Measurements from ENCODE around the gene PLPPR1.

The PLPPR1 gene

GRCh38 chr9:101128623-101129022 lies 100.1 kb downstream of the PLPPR1 start:
- TF ChIP-seq Cebpa-rat (IDR thresholded peaks at IDR 0.05) = no peak
- Histone ChIP-seq H4K20me1 (no peaks in the 10 kb centered on the region), H3K4me2 (no peak overlapping the region), H3K4me3 (no peak overlapping the region), H3K4me1 (no peaks in the 10 kb centered on the region), H3K9ac (no peak overlapping the region), H3K36me3 (no peaks in the 10 kb centered on the region), H3K27ac (no peak overlapping the region), H3K27me3 (no peaks in the 10 kb centered on the region), H3K9me3 (replicated peaks in 1 of 11) (peaks cover 23 to 32% (median 28%) of the 10 kb centered on the region in 11 experiments)

GRCh38 chr9:101130054-101130453 lies 101.5 kb downstream of the PLPPR1 start:
- no peak for TF ChIP-seq Cebpa-rat (IDR thresholded peaks at IDR 0.05)
- Histone ChIP-seq H3K36me3 (no peaks in the 10 kb centered on the region), H3K27me3 (no peaks in the 10 kb centered on the region), H3K27ac (no peak overlapping the region), H3K9me3 (replicated peaks in 1 of 11) (peaks cover 10 to 19% (median 17%) of the 10 kb centered on the region in 11 experiments; a peak in 18 of 22 replicates), H3K4me2 (no peak overlapping the region), H3K4me1 (no peaks in the 10 kb centered on the region), H3K9ac (no peak overlapping the region), H4K20me1 (no peaks in the 10 kb centered on the region), H3K4me3 (no peak overlapping the region)

GRCh38 chr9:101131326-101131725 lies 102.8 kb downstream of the PLPPR1 start:
- Histone ChIP-seq H3K4me3 (no peak overlapping the region), H4K20me1 (no peaks in the 10 kb centered on the region), H3K9ac (no peak overlapping the region), H3K27me3 (no peaks in the 10 kb centered on the region), H3K27ac (no peak overlapping the region), H3K36me3 (no peaks in the 10 kb centered on the region), H3K4me2 (no peak overlapping the region), H3K4me1 (no peaks in the 10 kb centered on the region), H3K9me3 (replicated peaks in 1 of 11) (peaks cover 8 to 17% (median 14%) of the 10 kb centered on the region in 11 experiments; a peak in 18 of 22 replicates)
- no peak for TF ChIP-seq Cebpa-rat (IDR thresholded peaks at IDR 0.05)

- Histone ChIP-seq H3K9me3 (replicated peaks in 1 of 11) (peaks cover 0 to 3% (median 1%) of the 10 kb centered on the region in 11 experiments; a peak in 9 of 22 replicates), H3K4me2 (no peak overlapping the region), H4K20me1 (no peaks in the 10 kb centered on the region), H3K27ac (no peak overlapping the region), H3K27me3 (no peaks in the 10 kb centered on the region), H3K4me1 (no peaks in the 10 kb centered on the region), H3K36me3 (no peaks in the 10 kb centered on the region), H3K4me3 (no peak overlapping the region), H3K9ac (no peak overlapping the region)
- TF ChIP-seq Cebpa-rat (IDR thresholded peaks at IDR 0.05) = no peak
Measured at GRCh38 chr9:101132801-101133200, 104.3 kb downstream of the PLPPR1 start.

- Histone ChIP-seq H3K27ac (no peak overlapping the region), H3K4me3 (no peak overlapping the region), H3K27me3 (no peaks in the 10 kb centered on the region), H3K9ac (no peak overlapping the region), H4K20me1 (no peaks in the 10 kb centered on the region), H3K9me3 (replicated peaks in 1 of 11) (no peaks in the 10 kb centered on the region), H3K36me3 (no peaks in the 10 kb centered on the region), H3K4me1 (no peaks in the 10 kb centered on the region), H3K4me2 (no peak overlapping the region)
- TF ChIP-seq Cebpa-rat (IDR thresholded peaks at IDR 0.05) = no peak
Measured at GRCh38 chr9:101138509-101138908, 110.0 kb downstream of the PLPPR1 start.

GRCh38 chr9:101139082-101139481 lies 110.6 kb downstream of the PLPPR1 start:
- H3K9ac ChIP-seq = no peak overlapping the region
- TF ChIP-seq Cebpa-rat (IDR thresholded peaks at IDR 0.05) = no peak

GRCh38 chr9:101140764-101141163 lies 112.2 kb downstream of the PLPPR1 start:
- no peak overlapping the region for H3K4me3 ChIP-seq
- no peaks in the 10 kb centered on the region for H3K36me3 ChIP-seq
- H3K9ac ChIP-seq = no peak overlapping the region
- no peaks in the 10 kb centered on the region for H3K9me3 ChIP-seq (replicated peaks in 1 of 11)
- H3K27ac ChIP-seq = no peak overlapping the region
- no peaks in the 10 kb centered on the region for H4K20me1 ChIP-seq
- no peaks in the 10 kb centered on the region for H3K27me3 ChIP-seq
- TF ChIP-seq Cebpa-rat (IDR thresholded peaks at IDR 0.05) = no peak
- H3K4me2 ChIP-seq = no peak overlapping the region
- no peaks in the 10 kb centered on the region for H3K4me1 ChIP-seq

More at GRCh38 chr9:101139082-101139481, 110.6 kb downstream of the PLPPR1 start:
- no peak overlapping the region for H3K4me2 ChIP-seq
- no peaks in the 10 kb centered on the region for H3K9me3 ChIP-seq (replicated peaks in 1 of 11)
- no peak overlapping the region for H3K4me3 ChIP-seq
- no peaks in the 10 kb centered on the region for H3K36me3 ChIP-seq
- H3K27me3 ChIP-seq = no peaks in the 10 kb centered on the region
- no peaks in the 10 kb centered on the region for H3K4me1 ChIP-seq
- no peak overlapping the region for H3K27ac ChIP-seq
- H4K20me1 ChIP-seq = no peaks in the 10 kb centered on the region

- TF ChIP-seq Cebpa-rat (IDR thresholded peaks at IDR 0.05) = no peak
Measured at GRCh38 chr9:101146508-101146907, 118.0 kb downstream of the PLPPR1 start.

GRCh38 chr9:101148344-101148743 lies 119.8 kb downstream of the PLPPR1 start:
- no peak for TF ChIP-seq Cebpa-rat (IDR thresholded peaks at IDR 0.05)
- Histone ChIP-seq H3K9me3 (replicated peaks in 1 of 11) (peaks cover 0 to 13% (median 6%) of the 10 kb centered on the region in 11 experiments; a peak in 7 of 22 replicates), H4K20me1 (no peaks in the 10 kb centered on the region), H3K4me3 (no peak overlapping the region), H3K27me3 (no peaks in the 10 kb centered on the region), H3K4me1 (no peaks in the 10 kb centered on the region), H3K9ac (no peak overlapping the region), H3K36me3 (no peaks in the 10 kb centered on the region), H3K27ac (no peak overlapping the region), H3K4me2 (no peak overlapping the region)

More at GRCh38 chr9:101146508-101146907, 118.0 kb downstream of the PLPPR1 start:
- H3K27ac ChIP-seq = no peak overlapping the region
- H3K9me3 ChIP-seq (replicated peaks in 1 of 11) = peaks cover 0 to 11% (median 6%) of the 10 kb centered on the region in 11 experiments; a peak in 7 of 22 replicates
- no peaks in the 10 kb centered on the region for H4K20me1 ChIP-seq
- H3K4me1 ChIP-seq = no peaks in the 10 kb centered on the region
- H3K9ac ChIP-seq = no peak overlapping the region
- no peak overlapping the region for H3K4me2 ChIP-seq
- H3K4me3 ChIP-seq = no peak overlapping the region
- H3K27me3 ChIP-seq = no peaks in the 10 kb centered on the region
- H3K36me3 ChIP-seq = no peaks in the 10 kb centered on the region

- Histone ChIP-seq H3K4me2 (no peak overlapping the region), H4K20me1 (no peaks in the 10 kb centered on the region), H3K4me3 (no peak overlapping the region), H3K27ac (no peak overlapping the region), H3K36me3 (no peaks in the 10 kb centered on the region), H3K9me3 (replicated peaks in 1 of 11) (no peaks in the 10 kb centered on the region), H3K9ac (no peak overlapping the region), H3K27me3 (no peaks in the 10 kb centered on the region), H3K4me1 (no peaks in the 10 kb centered on the region)
- no peak for TF ChIP-seq Cebpa-rat (IDR thresholded peaks at IDR 0.05)
Measured at GRCh38 chr9:101158361-101158760, 129.8 kb downstream of the PLPPR1 start.

Measured in BLaER1 treated with 17β-estradiol and CSF1 and Interleukin-3, amounts not matched to agents 10 nM and 100 nM (cell line).